PC-9 (cell line): Measurements from ENCODE around the gene ZNF616.

Experiments
- CTCF ChIP-seq: fragments of 200-600 bp; sonication (generic); conservative IDR thresholded peaks from 2 replicates; pipeline ENCODE4 v1.6.1; 2017; ENCODE audit warnings: mixed run types, antibody characterized with exemption, mild to moderate bottlenecking, moderate library complexity
- EZH2 ChIP-seq: fragments of 200-600 bp; sonication (generic); IDR thresholded peaks from 2 replicates; pipeline ENCODE4 v1.8.0; 2017; ENCODE audit warnings: antibody characterized with exemption, low read depth

GRCh38 chr19:52188822-52189734 is 49.3 kb upstream of the ZNF616 start:
- TF ChIP-seq CTCF: no peak
- TF ChIP-seq EZH2: no peak
